Endothelial cell of hepatic sinusoid (primary cell): ENCODE data around the gene CYFIP1.

Experiments
- in situ Hi-C: cut with HindIII; loops from 2 replicates; pipeline ENCODE4 v1.10.0; 2017; ENCODE audit warnings: low sequenced_read_pairs

The CYFIP1 gene

GRCh38 chr15:22969489-22969888, 10.7 kb downstream of the CYFIP1 start:
- in situ Hi-C loops: no loop called here

- in situ Hi-C loops: no loop called here
Measured at GRCh38 chr15:22968366-22968765, 11.8 kb downstream of the CYFIP1 start.

GRCh38 chr15:22967084-22967770, 12.9 kb downstream of the CYFIP1 start:
- in situ Hi-C loops: no loop called here

- in situ Hi-C loops: no loop called here
Measured at GRCh38 chr15:22966321-22967083, 13.7 kb downstream of the CYFIP1 start.

GRCh38 chr15:22963641-22964040, 16.5 kb downstream of the CYFIP1 start:
- in situ Hi-C loops: loop anchor here (5.0 kb wide), 1 partner anchor 101 kb away; no protein-coding TSS in a partner anchor

- in situ Hi-C loops: loop anchor here (5.0 kb wide), 1 partner anchor 100 kb away; no protein-coding TSS in a partner anchor
Measured at GRCh38 chr15:22962611-22963010, 17.6 kb downstream of the CYFIP1 start.

GRCh38 chr15:22961762-22962161, 18.4 kb downstream of the CYFIP1 start:
- in situ Hi-C loops: loop anchor here (5.0 kb wide), 1 partner anchor 99 kb away; no protein-coding TSS in a partner anchor

- in situ Hi-C loops: loop anchor here (5.0 kb wide), 1 partner anchor 98 kb away; no protein-coding TSS in a partner anchor
Measured at GRCh38 chr15:22960556-22960955, 19.6 kb downstream of the CYFIP1 start.

GRCh38 chr15:22960126-22960525, 20.0 kb downstream of the CYFIP1 start:
- in situ Hi-C loops: loop anchor here (5.0 kb wide), 1 partner anchor 98 kb away; no protein-coding TSS in a partner anchor

GRCh38 chr15:22959321-22960101, 20.7 kb downstream of the CYFIP1 start:
- in situ Hi-C loops: loop anchor here (5.0 kb wide), 1 partner anchor 97 kb away; no protein-coding TSS in a partner anchor

GRCh38 chr15:22958487-22959280, 21.5 kb downstream of the CYFIP1 start:
- in situ Hi-C loops: no loop called here

GRCh38 chr15:22956978-22957260, 23.2 kb downstream of the CYFIP1 start:
- in situ Hi-C loops: no loop called here

GRCh38 chr15:22956257-22956977, 23.8 kb downstream of the CYFIP1 start:
- in situ Hi-C loops: no loop called here

GRCh38 chr15:22955544-22956119, 24.5 kb downstream of the CYFIP1 start:
- in situ Hi-C loops: no loop called here

GRCh38 chr15:22954798-22955543, 25.2 kb downstream of the CYFIP1 start:
- in situ Hi-C loops: no loop called here

- in situ Hi-C loops: no loop called here
Measured at GRCh38 chr15:22954326-22954725, 25.8 kb downstream of the CYFIP1 start.

GRCh38 chr15:22952796-22953579, 27.2 kb downstream of the CYFIP1 start:
- in situ Hi-C loops: no loop called here
